Right lobe of liver (tissue), 6 donors: ENCODE measurements around the gene ULBP3. TPM values are rescaled to one million over a fixed set of nuclear protein-coding genes. Genes with fewer than 3 reads are reported as not detected.

Experiments used
- ATAC-seq, 4 donors: fragments of 200-7000 bp; cut with Tn5 transposase; one replicate each; pipeline ENCODE4 v1.9.1; 2020; ENCODE audit warnings: mild to moderate bottlenecking in 4 of 4, moderate library complexity in 4 of 4
- DNase-seq, 3 donors: peaks; one replicate each; pipeline ENCODE4 v3.0.0-alpha.2; 2020
- H3K27ac ChIP-seq, 3 donors: fragments of 200-600 bp; one replicate each; pipeline ENCODE4 v1.8.0; 2022
- H3K27me3 ChIP-seq, 2 donors: fragments of 200-600 bp; one replicate each; pipeline ENCODE4 v1.8.0; 2022
- H3K36me3 ChIP-seq, 4 donors: fragments of 200-600 bp; sonication (generic) in 1 of 4; one replicate each; pipeline versions ENCODE4 v1.5.1 to v1.8.0; 2017 to 2022; ENCODE audit warnings: control low read depth in 1 of 4
- H3K4me1 ChIP-seq, 4 donors: fragments of 200-600 bp; sonication (generic) in 1 of 4; one replicate each; pipeline versions ENCODE4 v1.5.1 to v1.8.0; 2017 to 2022; ENCODE audit warnings: control low read depth in 1 of 4
- H3K4me3 ChIP-seq, 3 donors: fragments of 200-600 bp; one replicate each; pipeline ENCODE4 v1.8.0; 2022
- H3K9me3 ChIP-seq, 4 donors: fragments of 200-600 bp; sonication (generic) in 1 of 4; one replicate each; pipeline versions ENCODE4 v1.5.1 to v1.8.0; 2017 to 2022; ENCODE audit warnings: control low read depth in 1 of 4
- CTCF ChIP-seq, 4 donors: fragments of 200-600 bp in 3 of 4; fragments of 450-650 bp in 1 of 4; IDR thresholded peaks; one replicate each; pipeline versions ENCODE4 v1.5.1 to v1.8.0; 2016 to 2022; ENCODE audit warnings: antibody characterized with exemption in 4 of 4, mild to moderate bottlenecking in 2 of 4
- POLR2A ChIP-seq: fragments of 450-650 bp; IDR thresholded peaks from one replicate; pipeline ENCODE4 v1.6.1; 2017; ENCODE audit warnings: antibody characterized with exemption, mild to moderate bottlenecking
- WGBS: methylation state at CpG from one replicate; pipeline ENCODE4 v1.1.6; 2018; ENCODE audit warnings: low coverage, low lambda C conversion rate; ENCODE audit not compliant: insufficient coverage; ENCODE audit errors: missing lambda C conversion rate; 5-methylcytosine and 5-hydroxymethylcytosine counted together
- intact Hi-C, 2 donors: fragments of 100-400 bp; cut with DNase I; formaldehyde crosslinking; loops; one replicate each; pipeline versions ENCODE4 v1.11.2 to v1.14.1; 2022
- total RNA-seq, 6 experiments: library from RNA; depleted of rRNA in 2 of 6; stranded (reverse); fragments of >200 nt in 2 of 6; fragmentation: NEBNext Ultra II Directional in 3 of 6; extraction: Animal tissue kit (Norgen Biotek cat#: 25700) in 3 of 6; gene quantifications; one replicate each; pipeline versions ENCODE4 v1.1.0 to v1.2.4, GENCODE V29; 2016 to 2023
- donor health status: DM: no; HTN: yes; CAD: no.
- donor health status: DM: no; HTN: no; CAD: no.
- donor health status: DM: no; HTN: no; CAD: no.
- donor health status: DM: no; HTN: yes; CAD: no.
- donor health status: DM: no; HTN: yes; CAD: no.

Gene ULBP3
- total RNA-seq, 6 experiments from 2014 or later = 0.34 to 1.7 (median 0.89) TPM

GRCh38 chr6:150038202-150039062, 30.5 kb downstream of the ULBP3 start:
- Histone ChIP-seq H3K27me3 (peaks cover 0 to 5% of the 10 kb centered on the region in 2 donors), H3K36me3 (no peaks in the 10 kb centered on the region), H3K9me3 (no peaks in the 10 kb centered on the region), H3K27ac (no peak overlapping the region), H3K4me3 (no peak overlapping the region), H3K4me1 (peaks cover 0 to 11% (median 0%) of the 10 kb centered on the region in 4 donors)
- DNase-seq = no peak
- peak in 2 of 4 donors; percentile 14 to 15 for ATAC-seq
- TF ChIP-seq CTCF (IDR thresholded peaks at IDR 0.05) = no peak
- TF ChIP-seq POLR2A = no peak
- 8% methylated on average over 21 of the region's 21 CpGs for WGBS
- intact Hi-C loops = no loop called here

- peaks cover 0 to 11% (median 0%) of the 10 kb centered on the region in 4 donors for H3K4me1 ChIP-seq
- intact Hi-C loops = no loop called here
- DNase-seq (no peak), ATAC-seq (peak in 3 of 4 donors; percentile 10 to 46 (median 37))
- H3K27me3 ChIP-seq = peaks cover 0 to 5% of the 10 kb centered on the region in 2 donors
- no peaks in the 10 kb centered on the region for H3K9me3 ChIP-seq
- H3K4me3 ChIP-seq = no peak overlapping the region
- H3K27ac ChIP-seq = no peak overlapping the region
- 5% methylated on average over 10 of the region's 55 CpGs for WGBS
- TF ChIP-seq CTCF (IDR thresholded peaks at IDR 0.05) (no peak), POLR2A (no peak)
- no peaks in the 10 kb centered on the region for H3K36me3 ChIP-seq
Observed at GRCh38 chr6:150037526-150038201, 31.3 kb downstream of the ULBP3 start.

- no peak for DNase-seq
- ATAC-seq = no peak
- peaks cover 0 to 5% of the 10 kb centered on the region in 2 donors for H3K27me3 ChIP-seq
- intact Hi-C loops = no loop called here
- TF ChIP-seq POLR2A (no peak), CTCF (IDR thresholded peaks at IDR 0.05) (no peak)
- no peaks in the 10 kb centered on the region for H3K36me3 ChIP-seq
- WGBS = 56% methylated on average over 3 of the region's 5 CpGs
- no peak overlapping the region for H3K4me3 ChIP-seq
- H3K27ac ChIP-seq = no peak overlapping the region
- H3K4me1 ChIP-seq = peaks cover 0 to 11% (median 0%) of the 10 kb centered on the region in 4 donors
- H3K9me3 ChIP-seq = no peaks in the 10 kb centered on the region
Observed at GRCh38 chr6:150036081-150036480, 32.8 kb downstream of the ULBP3 start.

- Histone ChIP-seq H3K4me1 (peaks cover 0 to 11% (median 0%) of the 10 kb centered on the region in 4 donors), H3K4me3 (no peak overlapping the region), H3K36me3 (no peaks in the 10 kb centered on the region), H3K27me3 (peaks cover 0 to 5% of the 10 kb centered on the region in 2 donors), H3K27ac (no peak overlapping the region), H3K9me3 (no peaks in the 10 kb centered on the region)
- TF ChIP-seq CTCF (IDR thresholded peaks at IDR 0.05) = no peak
- no peak for TF ChIP-seq POLR2A
- intact Hi-C loops = no loop called here
- ATAC-seq = peak in 1 of 4 donors; percentile 17
- no peak for DNase-seq
- 71% methylated on average over 2 of the region's 6 CpGs for WGBS
Observed at GRCh38 chr6:150033207-150033771, 35.6 kb downstream of the ULBP3 start.
